Mesothelial cell of epicardium (in vitro differentiated cells): ENCODE data around the gene PRR16. TPM values are rescaled to one million over a fixed set of nuclear protein-coding genes. Genes with fewer than 3 reads are reported as not detected.
"Not testable (repeated sequence)": the region's sequence is repeated elsewhere in the genome, so short reads cannot be mapped to it uniquely, and the experiment has no call there.

ENCODE experiments used
- DNase-seq, 2 experiments: peaks; one replicate each; pipeline ENCODE4 v3.0.0; 2021; ENCODE audit warnings: low spot score in 2 of 2; ENCODE audit not compliant: unreplicated experiment in 2 of 2
- H3K27ac Mint-ChIP-seq: 2 replicates; pipeline ENCODE4 v1.8.0; 2021; ENCODE audit warnings: mixed read lengths
- H3K27me3 Mint-ChIP-seq: 2 replicates; pipeline ENCODE4 v1.8.0; 2021; ENCODE audit warnings: low read depth, mixed read lengths
- H3K36me3 Mint-ChIP-seq: 2 replicates; pipeline ENCODE4 v1.8.0; 2021; ENCODE audit warnings: mixed read lengths
- H3K4me1 Mint-ChIP-seq: 2 replicates; pipeline ENCODE4 v1.8.0; 2021; ENCODE audit warnings: mixed read lengths
- H3K4me3 Mint-ChIP-seq: 2 replicates; pipeline ENCODE4 v1.8.0; 2021; ENCODE audit warnings: mild to moderate bottlenecking, moderate library complexity, mixed read lengths
- H3K9me3 Mint-ChIP-seq: 2 replicates; pipeline ENCODE4 v1.8.0; 2021; ENCODE audit warnings: mixed read lengths
- CTCF ChIP-seq: fragments of 200-600 bp; sonication (generic); IDR thresholded peaks from one replicate; pipeline ENCODE4 v1.5.0; 2021; ENCODE audit warnings: antibody characterized with exemption; ENCODE audit not compliant: unreplicated experiment
- total RNA-seq: library from RNA; stranded (reverse); gene quantifications from 3 replicates; pipeline ENCODE4 v1.2.1, GENCODE V29; 2021

The PRR16 gene
- total RNA-seq, 1 donor from 2014 or later, result 2.1 TPM

DNA sequence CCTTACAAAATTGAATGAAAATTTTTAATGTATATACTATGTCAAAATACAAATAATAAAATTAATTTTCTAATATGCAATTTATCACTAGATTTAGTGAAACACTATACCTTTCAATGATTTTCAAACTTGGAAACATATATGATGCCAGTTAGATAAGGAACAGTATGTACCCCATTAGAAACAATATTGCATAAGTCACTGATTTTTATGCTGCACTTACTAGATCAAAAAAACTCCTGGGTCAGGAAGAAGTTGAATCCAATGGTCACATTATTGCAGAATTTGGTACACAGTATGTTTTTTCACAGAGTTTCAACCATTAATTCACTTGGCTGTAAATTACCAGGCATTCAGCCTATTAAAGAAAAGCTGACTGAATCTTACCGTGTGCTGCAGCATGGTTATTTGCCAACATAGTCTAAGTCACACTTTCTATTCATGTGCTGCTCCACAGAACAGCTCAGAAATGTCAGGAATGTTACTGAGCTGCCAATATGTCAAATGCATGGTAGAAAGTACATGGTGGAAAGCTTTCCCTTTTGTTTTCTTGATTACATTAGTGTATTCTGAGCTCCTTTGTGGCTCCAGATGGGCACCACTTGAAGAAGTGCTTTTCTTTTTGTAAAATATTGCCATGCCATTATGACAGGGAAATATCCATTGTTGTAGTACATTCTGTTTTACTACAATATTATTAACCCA lies 9.9 kb upstream of the PRR16 start:
- Mint-ChIP-seq H3K9me3 (no peaks in the 10 kb centered on the region), H3K4me3 (no peak overlapping the region), H3K27ac (no peak overlapping the region)

DNA sequence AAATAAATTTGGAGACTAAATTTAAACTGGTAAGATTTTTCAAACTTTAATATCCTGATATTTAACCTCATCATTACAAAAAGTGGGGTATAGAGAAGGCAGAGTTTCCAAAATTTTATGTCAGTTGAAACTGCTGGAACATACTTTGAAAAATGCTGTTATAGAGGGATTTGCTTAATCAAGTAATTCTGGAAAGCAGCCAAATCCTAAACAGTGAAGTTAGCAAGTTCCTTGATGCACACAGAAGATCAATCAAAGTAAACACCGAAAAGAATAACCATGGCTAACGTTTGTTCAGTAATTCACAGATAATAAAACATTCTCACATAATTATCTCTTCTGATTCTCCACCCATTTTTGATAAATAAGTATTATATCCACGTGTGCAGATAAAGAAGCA lies 8.1 kb upstream of the PRR16 start:
- no peaks in the 10 kb centered on the region for H3K9me3 Mint-ChIP-seq
- no peak overlapping the region for H3K4me3 Mint-ChIP-seq
- no peaks in the 10 kb centered on the region for H3K36me3 Mint-ChIP-seq
- peaks cover 27% of the 10 kb centered on the region for H3K4me1 Mint-ChIP-seq
- H3K27me3 Mint-ChIP-seq, result no peaks in the 10 kb centered on the region
- no peak for TF ChIP-seq CTCF
- no peak for DNase-seq
- H3K27ac Mint-ChIP-seq, result no peak overlapping the region

More for the DNA sequence above, 9.9 kb upstream of the PRR16 start:
- TF ChIP-seq CTCF, result no peak
- no peaks in the 10 kb centered on the region for H3K27me3 Mint-ChIP-seq
- peaks cover 27% of the 10 kb centered on the region for H3K4me1 Mint-ChIP-seq
- no peaks in the 10 kb centered on the region for H3K36me3 Mint-ChIP-seq
- no peak for DNase-seq

GRCh38 chr5:120457839-120458507 lies 6.1 kb upstream of the PRR16 start:
- Mint-ChIP-seq H3K4me3 (no peak overlapping the region), H3K27me3 (peaks cover 7% of the 10 kb centered on the region), H3K36me3 (no peaks in the 10 kb centered on the region), H3K4me1 (peaks cover 31% of the 10 kb centered on the region), H3K27ac (no peak overlapping the region), H3K9me3 (no peaks in the 10 kb centered on the region)
- peak; percentile 39 for TF ChIP-seq CTCF
- DNase-seq, result peak; percentile 29 to 56

- not testable (repeated sequence) for DNase-seq, H3K27ac Mint-ChIP-seq, H3K4me3 Mint-ChIP-seq, H3K9me3 Mint-ChIP-seq, H3K36me3 Mint-ChIP-seq
- peaks cover 12% of the 10 kb centered on the region for H3K27me3 Mint-ChIP-seq
- peaks cover 33% of the 10 kb centered on the region for H3K4me1 Mint-ChIP-seq
Observed at GRCh38 chr5:120458508-120458847, 5.6 kb upstream of the PRR16 start.

DNA sequence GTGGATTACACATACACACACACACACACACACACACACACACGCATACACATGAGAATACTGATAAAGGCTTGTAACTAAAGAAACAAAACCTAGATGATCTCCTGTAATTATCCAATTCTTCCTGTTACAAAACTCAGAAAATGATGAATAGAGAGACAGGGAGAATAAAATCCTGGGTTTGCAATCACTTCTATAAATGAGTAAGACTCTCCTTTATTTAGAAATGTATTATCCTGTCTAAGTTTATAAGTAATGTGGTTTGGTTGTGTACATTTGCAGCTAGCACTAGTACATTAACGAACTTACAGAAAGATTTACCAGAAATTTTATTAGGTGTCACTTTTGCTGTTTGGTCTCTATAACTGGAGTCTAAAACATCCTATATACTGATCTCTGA lies 2.8 kb upstream of the PRR16 start:
- Mint-ChIP-seq H3K27ac (no peak overlapping the region), H3K4me3 (no peak overlapping the region), H3K36me3 (no peaks in the 10 kb centered on the region), H3K9me3 (no peaks in the 10 kb centered on the region), H3K4me1 (peaks cover 26% of the 10 kb centered on the region), H3K27me3 (peaks cover 34% of the 10 kb centered on the region)
- no peak for DNase-seq
- TF ChIP-seq CTCF, result no peak

DNA sequence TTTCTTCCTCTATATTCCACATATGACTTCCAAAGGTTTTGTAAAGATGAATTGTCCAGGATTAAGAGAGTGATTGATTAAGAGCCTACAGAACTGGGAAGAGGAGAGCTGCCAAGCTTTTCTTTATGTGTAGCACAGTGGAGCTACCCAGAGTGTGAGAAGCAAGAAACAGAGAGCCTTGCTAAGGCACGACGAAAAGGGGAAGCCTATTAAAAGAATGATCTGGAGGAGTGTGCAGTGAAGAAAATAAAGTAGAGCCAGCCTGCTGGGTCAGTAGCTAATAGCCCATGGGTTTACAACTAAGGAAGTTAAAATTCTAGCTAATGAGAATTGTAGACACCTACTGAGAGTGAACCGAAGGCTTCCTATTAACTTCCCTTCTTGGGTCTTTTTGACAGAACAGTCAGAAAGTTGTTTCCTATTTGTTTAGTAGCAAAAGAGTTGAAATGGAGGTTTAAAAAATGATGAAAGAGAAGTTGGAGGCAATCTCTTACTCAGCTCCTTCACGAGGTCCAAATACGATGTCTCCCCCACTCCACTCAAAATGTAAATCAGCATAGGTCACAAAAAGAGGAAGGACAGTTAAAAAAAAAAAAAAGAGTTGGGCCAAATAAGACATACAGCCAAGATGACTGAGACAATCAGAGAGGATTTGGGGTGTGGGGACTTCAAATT lies 957 bp upstream of the PRR16 start:
- no peak for DNase-seq
- no peaks in the 10 kb centered on the region for H3K9me3 Mint-ChIP-seq
- H3K36me3 Mint-ChIP-seq, result no peaks in the 10 kb centered on the region
- no peak overlapping the region for H3K27ac Mint-ChIP-seq
- peaks cover 26% of the 10 kb centered on the region for H3K4me1 Mint-ChIP-seq
- no peak for TF ChIP-seq CTCF
- H3K27me3 Mint-ChIP-seq, result peaks cover 47% of the 10 kb centered on the region
- peak overlapping the region; percentile 77 for H3K4me3 Mint-ChIP-seq
